Cortex of kidney (tissue), 1 donor: ENCODE data around the gene FHAD1.

Source experiments
- DNase-seq: peaks from one replicate; lab custom pipeline; 2025; lab: John Stamatoyannopoulos, UW

The FHAD1 gene

GRCh38 chr1:15326691-15327588 lies 79.9 kb downstream of the FHAD1 start:
- DNase-seq, result no peak

- no peak for DNase-seq
Observed at GRCh38 chr1:15328351-15329103, 81.5 kb downstream of the FHAD1 start.

GRCh38 chr1:15329104-15329820 lies 82.2 kb downstream of the FHAD1 start:
- no peak for DNase-seq

DNA sequence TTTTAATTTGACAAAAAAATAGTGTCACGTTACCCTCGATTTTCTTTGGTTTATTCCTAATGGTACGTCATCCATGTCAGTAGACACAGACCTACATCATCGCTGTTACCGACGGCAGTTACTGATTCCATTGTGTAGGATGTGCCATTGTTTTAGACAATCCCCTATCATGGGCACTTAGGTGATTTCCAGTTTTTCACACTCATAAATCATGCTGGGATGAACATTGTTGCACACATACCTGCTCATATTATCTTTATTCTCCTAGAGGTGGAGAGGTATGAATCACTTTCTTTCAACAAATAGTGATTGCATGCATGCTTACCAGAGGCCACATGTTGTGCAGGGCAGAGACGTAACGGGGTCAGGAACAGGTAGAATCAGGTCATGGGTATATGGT lies 83.0 kb downstream of the FHAD1 start:
- DNase-seq, result no peak

DNA sequence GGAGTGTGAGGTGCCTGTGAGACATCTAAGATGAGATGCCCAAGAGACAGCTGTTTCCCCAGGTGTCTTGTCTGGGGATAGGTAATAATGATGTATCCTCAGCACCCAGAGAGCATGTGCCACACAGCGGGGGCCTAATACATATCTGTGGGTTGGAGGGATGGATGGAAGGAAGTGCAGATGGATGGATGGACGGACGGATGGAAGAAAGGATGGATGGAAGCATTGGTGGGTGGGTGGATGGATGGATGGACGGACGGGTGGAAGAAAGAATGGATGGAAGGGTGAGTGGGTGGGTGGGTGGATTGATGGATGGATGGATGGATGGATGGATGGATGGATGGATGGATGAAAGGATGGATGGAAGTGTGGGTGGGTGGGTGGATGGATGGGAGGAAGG lies 84.2 kb downstream of the FHAD1 start:
- no peak for DNase-seq

DNA sequence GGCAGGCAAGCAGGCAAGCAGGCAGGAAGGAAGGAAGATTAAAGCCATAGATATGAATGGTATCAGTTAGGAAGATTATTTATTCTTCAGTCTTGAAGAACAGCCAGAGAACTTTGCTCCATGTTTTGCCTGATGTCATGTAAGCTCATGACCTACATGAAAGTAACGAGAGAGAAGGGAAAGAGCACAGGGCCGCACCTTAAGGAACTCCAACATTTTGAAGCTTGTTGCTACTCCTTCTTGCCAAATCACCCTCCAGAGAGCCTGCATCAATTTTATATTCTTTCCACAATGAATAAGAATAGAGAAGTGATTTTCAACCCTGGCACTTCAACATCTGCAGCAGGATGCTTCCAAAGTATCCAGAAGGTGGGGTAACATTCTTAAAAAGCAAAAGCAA lies 84.7 kb downstream of the FHAD1 start:
- DNase-seq, result no peak

DNA sequence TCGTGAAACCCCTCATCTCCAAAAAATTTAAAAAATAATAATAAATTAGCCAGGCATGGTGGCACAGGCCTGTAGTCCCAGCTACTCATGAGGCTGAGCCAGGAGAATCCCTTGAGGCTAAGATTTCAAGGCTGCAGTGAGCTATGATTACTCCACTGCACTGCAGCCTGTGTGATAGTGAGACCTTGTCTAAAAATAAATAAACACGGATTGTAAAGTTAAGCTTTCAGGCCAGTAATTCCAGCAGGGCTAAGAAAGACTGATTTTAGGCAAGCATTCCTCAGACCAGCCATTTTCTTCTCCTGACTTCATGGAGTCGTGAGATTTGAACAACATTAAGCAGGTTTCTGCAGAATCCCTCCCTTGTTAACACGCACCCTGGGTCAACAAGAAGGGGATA lies 85.5 kb downstream of the FHAD1 start:
- DNase-seq, result no peak

DNA sequence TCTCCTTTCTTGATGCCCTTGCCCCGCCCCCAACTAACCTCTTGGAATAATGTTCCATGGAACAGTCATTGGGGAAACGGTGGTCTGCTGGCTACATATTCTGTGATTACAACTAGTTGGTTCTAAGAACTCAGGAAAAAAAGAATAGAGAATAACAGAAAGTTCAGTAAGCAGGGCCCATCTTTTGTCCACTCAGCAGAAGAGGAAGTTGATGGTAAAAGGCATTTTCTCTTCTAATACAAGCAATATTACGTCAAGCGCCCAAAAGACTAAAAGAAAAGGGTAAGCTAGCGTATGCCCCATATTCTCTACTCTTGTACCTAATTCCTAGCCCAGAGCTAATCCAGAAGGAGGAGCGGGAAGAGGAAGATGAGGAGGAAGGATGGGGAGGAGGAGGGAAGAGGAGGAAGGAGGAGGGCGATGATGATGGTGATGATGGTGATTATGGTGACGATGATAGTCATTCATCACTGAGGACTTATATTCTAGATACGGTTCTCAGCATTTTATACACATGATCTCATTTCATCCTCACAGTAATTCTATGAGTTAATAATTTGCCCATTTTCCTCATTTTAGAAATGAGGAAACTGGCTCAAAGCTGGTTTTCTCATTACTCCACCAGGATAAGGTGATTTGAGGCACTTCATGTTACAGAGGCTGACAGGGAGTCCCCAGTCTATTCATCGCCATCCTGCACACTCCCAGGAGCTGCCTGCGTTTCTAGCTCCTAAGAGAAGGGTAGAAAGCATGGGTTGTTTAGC lies 86.1 kb downstream of the FHAD1 start:
- no peak for DNase-seq

GRCh38 chr1:15334995-15335394 lies 88.0 kb downstream of the FHAD1 start:
- no peak for DNase-seq

GRCh38 chr1:15336866-15337265 lies 89.8 kb downstream of the FHAD1 start:
- DNase-seq, result no peak

DNA sequence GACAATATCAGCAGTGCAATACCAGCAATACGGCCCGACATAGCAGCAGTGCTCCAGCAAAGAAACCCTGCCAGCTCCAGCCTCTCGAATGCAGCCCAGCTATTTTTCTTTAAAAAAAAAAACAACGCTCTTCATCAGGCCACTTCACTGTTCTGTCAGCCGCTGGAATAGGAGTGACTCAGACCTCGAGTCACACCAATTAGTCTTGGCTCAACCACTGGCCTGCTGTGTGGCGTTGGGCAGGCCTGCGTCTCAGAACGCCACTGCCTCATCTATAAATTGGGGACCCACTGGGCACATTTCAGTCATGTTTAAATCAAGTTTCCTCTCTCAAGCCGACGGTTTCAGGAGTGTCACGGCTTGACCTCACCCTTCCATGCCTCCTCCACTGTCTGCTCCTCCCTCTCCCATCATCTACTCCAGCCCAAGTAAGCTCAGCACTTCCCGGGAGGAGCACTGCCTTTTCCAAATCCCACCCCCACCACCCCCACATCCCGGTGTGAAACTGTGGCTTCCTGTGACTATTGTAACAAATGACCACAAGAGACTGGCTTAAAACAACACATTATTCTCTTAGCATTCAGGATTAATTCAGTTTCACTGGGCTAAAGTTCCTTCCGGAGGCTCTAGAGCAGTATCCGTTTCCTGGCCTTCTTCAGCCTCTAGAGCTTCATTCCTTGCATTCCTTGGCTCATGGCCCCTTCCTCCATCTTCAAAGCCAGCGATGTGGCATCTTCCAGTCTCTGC lies 90.8 kb downstream of the FHAD1 start:
- DNase-seq, result no peak

GRCh38 chr1:15339570-15339969 lies 92.5 kb downstream of the FHAD1 start:
- DNase-seq, result no peak

DNA sequence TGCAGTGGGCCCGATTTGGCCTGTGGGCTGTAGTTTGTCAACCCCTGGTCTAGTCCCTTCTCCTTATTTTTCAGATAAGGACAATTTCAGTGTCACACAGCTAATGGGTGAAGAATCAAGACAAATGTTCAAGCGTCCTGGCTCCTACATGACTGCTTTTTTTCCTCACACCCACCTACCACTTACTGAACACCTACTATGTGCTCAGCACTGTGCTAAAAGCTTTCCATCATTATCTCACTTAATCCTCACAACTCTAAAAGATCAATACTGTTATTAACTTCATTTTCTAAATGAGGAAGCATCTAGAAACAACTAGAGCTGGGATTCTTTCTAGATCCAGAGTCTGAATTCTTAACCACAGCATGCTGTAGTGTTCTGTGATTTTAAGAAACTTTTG lies 94.2 kb downstream of the FHAD1 start:
- DNase-seq, result no peak

DNA sequence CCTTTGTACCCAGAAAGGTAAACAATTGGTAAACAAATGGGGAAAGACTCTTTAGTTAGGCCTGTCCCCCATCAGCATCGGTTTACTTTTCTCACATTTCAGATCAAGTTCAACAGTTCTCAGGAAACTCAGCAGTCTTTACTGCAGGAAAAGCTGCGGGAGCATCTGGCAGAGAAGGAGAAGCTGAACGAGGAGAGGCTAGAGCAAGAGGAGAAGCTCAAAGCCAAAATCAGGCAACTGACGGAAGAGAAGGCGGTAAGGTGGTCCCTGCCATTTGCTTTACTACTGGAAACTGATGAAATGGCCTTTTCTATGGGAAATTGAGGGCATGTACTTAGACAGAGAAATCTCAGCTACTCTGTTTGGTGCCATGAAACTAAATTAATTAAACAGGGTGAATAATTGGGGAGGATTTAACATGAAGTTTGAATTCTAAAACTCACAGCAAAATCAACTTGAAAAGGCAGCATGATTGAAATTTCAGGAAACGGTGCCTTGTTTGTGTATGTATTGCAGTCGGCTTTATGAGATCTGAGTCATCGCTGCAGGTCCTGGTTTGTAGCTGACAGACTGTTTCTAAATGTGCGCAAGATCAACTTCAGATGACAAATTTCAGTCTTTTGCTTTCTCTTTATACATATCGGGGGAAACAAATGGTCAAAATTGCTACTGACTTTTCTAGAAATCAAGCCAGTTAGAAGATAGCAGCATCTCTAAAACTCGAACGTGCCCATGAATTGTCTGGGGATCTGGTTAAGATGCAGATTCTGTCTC lies 94.8 kb downstream of the FHAD1 start:
- DNase-seq, result no peak

GRCh38 chr1:15342408-15342967 lies 95.5 kb downstream of the FHAD1 start:
- no peak for DNase-seq

- DNase-seq, result no peak
Observed at GRCh38 chr1:15343099-15343498, 96.1 kb downstream of the FHAD1 start.

GRCh38 chr1:15343729-15344128 lies 96.7 kb downstream of the FHAD1 start:
- no peak for DNase-seq

DNA sequence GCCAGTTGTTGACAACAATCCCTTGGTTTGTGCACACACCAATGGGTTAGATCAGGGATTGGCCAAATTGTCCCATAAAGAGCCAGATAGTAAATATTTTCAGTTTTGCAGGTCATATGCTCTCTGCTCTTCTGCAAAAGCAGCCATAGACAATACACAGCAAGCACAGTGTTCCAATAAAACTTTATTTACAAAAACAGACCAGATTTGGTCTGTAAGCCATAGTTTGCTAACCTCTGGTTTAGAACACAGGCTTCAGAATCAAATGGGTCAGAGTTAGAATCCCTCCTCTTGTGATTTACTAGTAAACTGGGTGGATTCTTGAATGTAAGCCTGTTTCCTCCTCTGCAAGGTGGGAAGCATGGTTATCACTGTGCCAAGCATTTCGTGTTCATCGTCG lies 97.4 kb downstream of the FHAD1 start:
- DNase-seq, result no peak

GRCh38 chr1:15344800-15345704 lies 98.0 kb downstream of the FHAD1 start:
- DNase-seq, result no peak
